Colonic mucosa (tissue), 2 donors: ENCODE data around the gene UCP1. TPM values are rescaled to one million over a fixed set of nuclear protein-coding genes. Genes with fewer than 3 reads are reported as not detected.

ENCODE experiments used
- total RNA-seq, 2 donors: library from RNA; stranded (reverse); fragmentation: NEBNext Ultra II Directional in 1 of 2; extraction: Animal tissue kit (Norgen Biotek cat#: 25700) in 1 of 2; gene quantifications; one replicate each; pipeline ENCODE4 v1.2.1, GENCODE V29; 2021
- donor health status: DM: no; HTN: no; CAD: no.
- donor health status: DM: no; HTN: no; CAD: no.

UCP1 gene
- total RNA-seq, 2 donors from 2014 or later, result not detected

Other genes with a start within 250 kb of the UCP1 start
- 10 to 100 TPM; 58.5 to 65.0 TPM for gene SCOC, start 195.3 kb downstream of the UCP1 start, total RNA-seq
- under 1 TPM; 0.25 to 0.40 TPM for gene CLGN, start 141.3 kb downstream of the UCP1 start, total RNA-seq
- gene MGAT4D, start 70.7 kb downstream of the UCP1 start, total RNA-seq, result not detected
- 10 to 100 TPM; 21.3 to 27.8 TPM for gene ELMOD2, start 44.8 kb downstream of the UCP1 start, total RNA-seq
- 10 to 100 TPM in 1 of 2 donors, 1 to 10 TPM in 1; 6.8 to 11.6 TPM for gene TBC1D9, start 187.4 kb upstream of the UCP1 start, total RNA-seq